Panc1 (cell line): ENCODE measurements around the gene SPDEF.

ENCODE experiments used
- POLR2AphosphoS5 ChIP-seq: IDR thresholded peaks from 2 replicates; pipeline ENCODE4 v1.6.1; 2012; ENCODE audit warnings: mild to moderate bottlenecking, low read depth, low read length, moderate library complexity
- TF ChIP-seq, protein P1 (sequence below): fragments of 450-650 bp; IDR thresholded peaks from 2 replicates; pipeline ENCODE4 v1.5.1; 2017; ENCODE audit warnings: mild to moderate bottlenecking

DNA sequence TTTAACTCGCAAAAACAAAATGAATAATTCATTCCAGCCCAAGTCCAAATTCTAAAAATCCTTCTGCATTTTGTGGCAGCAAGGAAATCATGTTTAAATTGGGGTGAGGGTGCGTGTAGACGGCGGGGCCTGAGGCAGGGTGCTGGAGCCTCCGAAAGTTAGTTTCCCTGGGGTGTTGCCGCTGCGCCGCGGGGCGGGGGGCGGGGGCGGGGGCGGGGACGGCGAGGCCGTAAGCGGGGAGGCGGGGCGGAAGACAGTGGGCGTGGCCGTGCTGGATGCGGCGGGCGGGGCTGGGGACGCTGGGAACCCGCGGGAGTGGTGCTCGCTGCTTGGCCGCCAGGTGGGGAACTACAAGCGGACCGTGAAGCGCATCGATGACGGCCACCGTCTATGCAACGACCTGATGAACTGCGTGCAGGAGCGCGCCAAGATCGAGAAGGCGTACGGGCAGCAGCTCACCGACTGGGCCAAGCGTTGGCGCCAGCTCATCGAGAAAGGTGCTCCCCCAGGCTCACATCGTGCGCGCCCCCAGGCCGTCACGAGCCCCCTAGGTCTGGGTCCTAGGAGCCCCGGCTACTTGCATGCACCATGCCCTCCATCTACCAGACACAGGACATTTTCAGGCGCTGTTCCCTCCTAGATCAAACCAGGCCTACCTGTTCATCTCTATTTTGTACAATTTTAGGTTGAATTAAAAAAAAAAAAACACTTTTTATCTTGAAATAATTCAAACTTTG is 29.0 kb downstream of the SPDEF start:
- TF ChIP-seq, protein P1, sequence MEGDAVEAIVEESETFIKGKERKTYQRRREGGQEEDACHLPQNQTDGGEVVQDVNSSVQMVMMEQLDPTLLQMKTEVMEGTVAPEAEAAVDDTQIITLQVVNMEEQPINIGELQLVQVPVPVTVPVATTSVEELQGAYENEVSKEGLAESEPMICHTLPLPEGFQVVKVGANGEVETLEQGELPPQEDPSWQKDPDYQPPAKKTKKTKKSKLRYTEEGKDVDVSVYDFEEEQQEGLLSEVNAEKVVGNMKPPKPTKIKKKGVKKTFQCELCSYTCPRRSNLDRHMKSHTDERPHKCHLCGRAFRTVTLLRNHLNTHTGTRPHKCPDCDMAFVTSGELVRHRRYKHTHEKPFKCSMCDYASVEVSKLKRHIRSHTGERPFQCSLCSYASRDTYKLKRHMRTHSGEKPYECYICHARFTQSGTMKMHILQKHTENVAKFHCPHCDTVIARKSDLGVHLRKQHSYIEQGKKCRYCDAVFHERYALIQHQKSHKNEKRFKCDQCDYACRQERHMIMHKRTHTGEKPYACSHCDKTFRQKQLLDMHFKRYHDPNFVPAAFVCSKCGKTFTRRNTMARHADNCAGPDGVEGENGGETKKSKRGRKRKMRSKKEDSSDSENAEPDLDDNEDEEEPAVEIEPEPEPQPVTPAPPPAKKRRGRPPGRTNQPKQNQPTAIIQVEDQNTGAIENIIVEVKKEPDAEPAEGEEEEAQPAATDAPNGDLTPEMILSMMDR = peak; percentile 85; the same call in 1 of the 2 replicates
- 0 out of 2 replicates have a peak, but pooled peaks have one; percentile 27 for TF ChIP-seq POLR2AphosphoS5
